Activated CD4-positive, alpha-beta memory T cell treated with anti-CD3 and anti-CD28 coated beads for 36 hours (primary cell): ENCODE measurements around the gene CBFA2T2. TPM values are rescaled to one million over a fixed set of nuclear protein-coding genes. Genes with fewer than 3 reads are reported as not detected.
"Not testable (repeated sequence)": the region's sequence is repeated elsewhere in the genome, so short reads cannot be mapped to it uniquely, and the experiment has no call there.

Experiments
- CTCF ChIA-PET: fragments of 350-600 bp; sonication (Branson Sonifier 250); formaldehyde crosslinking; loops from one replicate; lab custom pipeline; 2021; ENCODE audit warnings: antibody characterized with exemption, inconsistent platforms; lab: Charles Lee
- POLR2A ChIA-PET: fragments of 350-600 bp; sonication (Branson Sonifier 250); formaldehyde crosslinking; loops from one replicate; lab custom pipeline; 2021; ENCODE audit warnings: antibody characterized with exemption; lab: Charles Lee
- DNase-seq: peaks from one replicate; pipeline ENCODE4 v3.0.0-alpha.2; 2020
- H3K27ac Mint-ChIP-seq: one replicate; pipeline ENCODE4 v1.8.0; 2021; ENCODE audit warnings: mixed read lengths
- H3K27me3 Mint-ChIP-seq: one replicate; pipeline ENCODE4 v1.8.0; 2021; ENCODE audit warnings: mixed read lengths
- H3K36me3 Mint-ChIP-seq: one replicate; pipeline ENCODE4 v1.8.0; 2021; ENCODE audit warnings: mixed read lengths
- H3K4me1 Mint-ChIP-seq: one replicate; pipeline ENCODE4 v1.8.0; 2021; ENCODE audit warnings: low read depth, mixed read lengths
- H3K4me3 Mint-ChIP-seq: one replicate; pipeline ENCODE4 v1.8.0; 2021; ENCODE audit warnings: mild to moderate bottlenecking, mixed read lengths
- H3K9me3 Mint-ChIP-seq: one replicate; pipeline ENCODE4 v1.8.0; 2021; ENCODE audit warnings: mixed read lengths
- intact Hi-C: fragments of 100-400 bp; cut with micrococcal nuclease; formaldehyde crosslinking; loops from one replicate; pipeline ENCODE4 v1.15.1; 2023
- total RNA-seq, 2 experiments: library from RNA; stranded (reverse); gene quantifications; one replicate each; pipeline ENCODE4 v1.2.3, GENCODE V29; 2021

CBFA2T2 gene
- total RNA-seq, 2 experiments from 2014 or later = 10.9 to 12.9 TPM

- intact Hi-C loops = loop anchor here (1.0 to 10.0 kb wide), 2 partner anchors 60 to 77 kb away; no protein-coding TSS in a partner anchor
- Mint-ChIP-seq H3K4me1 (peaks cover 12% of the 10 kb centered on the region), H3K27ac (peak overlapping the region; percentile 15)
- H3K27me3 Mint-ChIP-seq, POLR2A ChIA-PET, H3K36me3 Mint-ChIP-seq, CTCF ChIA-PET, H3K9me3 Mint-ChIP-seq, H3K4me3 Mint-ChIP-seq: not testable (repeated sequence)
- DNase-seq = peak; percentile 92
Measured at GRCh38 chr20:33591901-33592300, 102.0 kb downstream of the CBFA2T2 start.

GRCh38 chr20:33594743-33595142 lies 104.8 kb downstream of the CBFA2T2 start:
- Mint-ChIP-seq H3K4me3 (no peak overlapping the region), H3K9me3 (no peaks in the 10 kb centered on the region), H3K27me3 (no peaks in the 10 kb centered on the region), H3K4me1 (peaks cover 10% of the 10 kb centered on the region), H3K27ac (no peak overlapping the region), H3K36me3 (no peaks in the 10 kb centered on the region)
- ChIA-PET CTCF (interaction anchor here (1.1 to 2.9 kb wide), 2 partner anchors 62 to 73 kb away, joined by 3 to 10 read pairs; partner anchors contain the start of gene ACTL10), POLR2A (no interaction called here)
- DNase-seq = no peak
- intact Hi-C loops = loop anchor here (10.0 kb wide), 1 partner anchor 80 kb away; no protein-coding TSS in a partner anchor

GRCh38 chr20:33600414-33600813 lies 110.5 kb downstream of the CBFA2T2 start:
- intact Hi-C loops = no loop called here
- peaks cover 20% of the 10 kb centered on the region for H3K4me1 Mint-ChIP-seq
- DNase-seq = no peak
- H3K9me3 Mint-ChIP-seq = no peaks in the 10 kb centered on the region
- no peaks in the 10 kb centered on the region for H3K36me3 Mint-ChIP-seq
- H3K27me3 Mint-ChIP-seq = no peaks in the 10 kb centered on the region
- POLR2A ChIA-PET = no interaction called here
- CTCF ChIA-PET = no interaction called here
- H3K4me3 Mint-ChIP-seq = no peak overlapping the region
- H3K27ac Mint-ChIP-seq = no peak overlapping the region

- no peaks in the 10 kb centered on the region for H3K36me3 Mint-ChIP-seq
- no peak overlapping the region for H3K27ac Mint-ChIP-seq
- ChIA-PET CTCF (no interaction called here), POLR2A (no interaction called here)
- no peaks in the 10 kb centered on the region for H3K27me3 Mint-ChIP-seq
- peaks cover 20% of the 10 kb centered on the region for H3K4me1 Mint-ChIP-seq
- H3K9me3 Mint-ChIP-seq = no peaks in the 10 kb centered on the region
- intact Hi-C loops = no loop called here
- H3K4me3 Mint-ChIP-seq = no peak overlapping the region
- DNase-seq = no peak
Measured at GRCh38 chr20:33600981-33601380, 111.1 kb downstream of the CBFA2T2 start.

- intact Hi-C loops = loop anchor here (2.0 kb wide), 1 partner anchor 51 kb away; no protein-coding TSS in a partner anchor
- DNase-seq = no peak
- Mint-ChIP-seq H3K9me3 (no peaks in the 10 kb centered on the region), H3K4me1 (peaks cover 20% of the 10 kb centered on the region), H3K36me3 (no peaks in the 10 kb centered on the region), H3K27ac (no peak overlapping the region), H3K27me3 (no peaks in the 10 kb centered on the region), H3K4me3 (no peak overlapping the region)
- CTCF ChIA-PET = no interaction called here
- POLR2A ChIA-PET = no interaction called here
Measured at GRCh38 chr20:33601861-33602260, 112.0 kb downstream of the CBFA2T2 start.

- Mint-ChIP-seq H3K36me3 (peaks cover 3% of the 10 kb centered on the region), H3K27ac (peak overlapping the region; percentile 35), H3K27me3 (no peaks in the 10 kb centered on the region), H3K9me3 (no peaks in the 10 kb centered on the region), H3K4me3 (no peak overlapping the region), H3K4me1 (peaks cover 20% of the 10 kb centered on the region)
- no peak for DNase-seq
- intact Hi-C loops = loop anchor here (2.0 kb wide), 1 partner anchor 50 kb away; no protein-coding TSS in a partner anchor
- ChIA-PET POLR2A (no interaction called here), CTCF (interaction anchor here (1.9 kb wide), 1 partner anchor 65 kb away, joined by 4 read pairs; no protein-coding TSS in a partner anchor)
Measured at GRCh38 chr20:33602826-33603590, 113.1 kb downstream of the CBFA2T2 start.

- Mint-ChIP-seq H3K27ac (no peak overlapping the region), H3K4me3 (no peak overlapping the region), H3K9me3 (no peaks in the 10 kb centered on the region), H3K27me3 (no peaks in the 10 kb centered on the region), H3K36me3 (peaks cover 3% of the 10 kb centered on the region), H3K4me1 (peaks cover 22% of the 10 kb centered on the region)
- no peak for DNase-seq
- intact Hi-C loops = no loop called here
- ChIA-PET POLR2A (interaction anchor here (0.6 to 1.0 kb wide), 2 partner anchors 19 to 77 kb away, joined by 3 to 4 read pairs; no protein-coding TSS in a partner anchor), CTCF (interaction anchor here (1.1 to 1.9 kb wide), 2 partner anchors 50 to 64 kb away, joined by 3 to 4 read pairs; no protein-coding TSS in a partner anchor)
Measured at GRCh38 chr20:33604084-33604990, 114.4 kb downstream of the CBFA2T2 start.

- intact Hi-C loops = no loop called here
- no peaks in the 10 kb centered on the region for H3K9me3 Mint-ChIP-seq
- ChIA-PET CTCF (interaction anchor here (0.7 to 1.1 kb wide), 3 partner anchors 49 to 148 kb away, joined by 3 read pairs; no protein-coding TSS in a partner anchor), POLR2A (interaction anchor here (1.0 kb wide), 1 partner anchor 76 kb away, joined by 4 read pairs; no protein-coding TSS in a partner anchor)
- peaks cover 24% of the 10 kb centered on the region for H3K4me1 Mint-ChIP-seq
- H3K4me3 Mint-ChIP-seq = no peak overlapping the region
- peaks cover 3% of the 10 kb centered on the region for H3K36me3 Mint-ChIP-seq
- no peaks in the 10 kb centered on the region for H3K27me3 Mint-ChIP-seq
- DNase-seq = no peak
- H3K27ac Mint-ChIP-seq = no peak overlapping the region
Measured at GRCh38 chr20:33604991-33605370, 115.1 kb downstream of the CBFA2T2 start.

GRCh38 chr20:33606118-33606771 lies 116.3 kb downstream of the CBFA2T2 start:
- POLR2A ChIA-PET = no interaction called here
- CTCF ChIA-PET = no interaction called here
- H3K27ac Mint-ChIP-seq = no peak overlapping the region
- intact Hi-C loops = no loop called here
- no peaks in the 10 kb centered on the region for H3K9me3 Mint-ChIP-seq
- no peak overlapping the region for H3K4me3 Mint-ChIP-seq
- no peaks in the 10 kb centered on the region for H3K27me3 Mint-ChIP-seq
- DNase-seq = no peak
- peaks cover 24% of the 10 kb centered on the region for H3K4me1 Mint-ChIP-seq
- peaks cover 3% of the 10 kb centered on the region for H3K36me3 Mint-ChIP-seq

- CTCF ChIA-PET = no interaction called here
- Mint-ChIP-seq H3K36me3 (peaks cover 10% of the 10 kb centered on the region), H3K4me1 (peaks cover 3% of the 10 kb centered on the region), H3K27me3 (no peaks in the 10 kb centered on the region), H3K27ac (no peak overlapping the region), H3K9me3 (no peaks in the 10 kb centered on the region), H3K4me3 (no peak overlapping the region)
- intact Hi-C loops = no loop called here
- DNase-seq = no peak
- POLR2A ChIA-PET = no interaction called here
Measured at GRCh38 chr20:33609504-33609903, 119.6 kb downstream of the CBFA2T2 start.

GRCh38 chr20:33611106-33611505 lies 121.2 kb downstream of the CBFA2T2 start:
- intact Hi-C loops = no loop called here
- H3K4me1 Mint-ChIP-seq = peaks cover 3% of the 10 kb centered on the region
- CTCF ChIA-PET = no interaction called here
- H3K27ac Mint-ChIP-seq = no peak overlapping the region
- no peaks in the 10 kb centered on the region for H3K27me3 Mint-ChIP-seq
- DNase-seq = no peak
- POLR2A ChIA-PET = no interaction called here
- H3K9me3 Mint-ChIP-seq = no peaks in the 10 kb centered on the region
- no peak overlapping the region for H3K4me3 Mint-ChIP-seq
- H3K36me3 Mint-ChIP-seq = peaks cover 10% of the 10 kb centered on the region
